ENCODE data around the gene MLEC. TPM values are rescaled to one million over a fixed set of nuclear protein-coding genes. Genes with fewer than 3 reads are reported as not detected.

The MLEC gene
- total and polyA plus RNA-seq, 2 of the 13 experiments (the other 11 are each of a cell fraction or from before 2014, with no cell fraction given), result 49.8 to 156 TPM

GRCh38 chr12:120725659-120726509, 38.9 kb downstream of the MLEC start, which contains the start of gene ACADS (continued):
- TF ChIP-seq SP2 (CRISPR knock-in tag; IDR thresholded peaks at IDR 0.05), result no peak
- no peak for TF ChIP-seq PBX2 (CRISPR knock-in tag; IDR thresholded peaks at IDR 0.05)
- TF ChIP-seq, protein P1, sequence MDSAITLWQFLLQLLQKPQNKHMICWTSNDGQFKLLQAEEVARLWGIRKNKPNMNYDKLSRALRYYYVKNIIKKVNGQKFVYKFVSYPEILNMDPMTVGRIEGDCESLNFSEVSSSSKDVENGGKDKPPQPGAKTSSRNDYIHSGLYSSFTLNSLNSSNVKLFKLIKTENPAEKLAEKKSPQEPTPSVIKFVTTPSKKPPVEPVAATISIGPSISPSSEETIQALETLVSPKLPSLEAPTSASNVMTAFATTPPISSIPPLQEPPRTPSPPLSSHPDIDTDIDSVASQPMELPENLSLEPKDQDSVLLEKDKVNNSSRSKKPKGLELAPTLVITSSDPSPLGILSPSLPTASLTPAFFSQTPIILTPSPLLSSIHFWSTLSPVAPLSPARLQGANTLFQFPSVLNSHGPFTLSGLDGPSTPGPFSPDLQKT (CRISPR knock-in tag; IDR thresholded peaks at IDR 0.05; ENCODE audit: borderline replicate concordance), result no peak
- TF ChIP-seq FOXA3 (CRISPR knock-in tag; IDR thresholded peaks at IDR 0.05), result peak; percentile 27; the same call in 1 of the 2 replicates
- TF ChIP-seq, protein P2, sequence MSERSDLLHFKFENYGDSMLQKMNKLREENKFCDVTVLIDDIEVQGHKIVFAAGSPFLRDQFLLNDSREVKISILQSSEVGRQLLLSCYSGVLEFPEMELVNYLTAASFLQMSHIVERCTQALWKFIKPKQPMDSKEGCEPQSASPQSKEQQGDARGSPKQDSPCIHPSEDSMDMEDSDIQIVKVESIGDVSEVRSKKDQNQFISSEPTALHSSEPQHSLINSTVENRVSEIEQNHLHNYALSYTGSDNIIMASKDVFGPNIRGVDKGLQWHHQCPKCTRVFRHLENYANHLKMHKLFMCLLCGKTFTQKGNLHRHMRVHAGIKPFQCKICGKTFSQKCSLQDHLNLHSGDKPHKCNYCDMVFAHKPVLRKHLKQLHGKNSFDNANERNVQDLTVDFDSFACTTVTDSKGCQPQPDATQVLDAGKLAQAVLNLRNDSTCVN (CRISPR knock-in tag; IDR thresholded peaks at IDR 0.05; ENCODE audit: borderline replicate concordance), result 0 out of 2 replicates have a peak, but pooled peaks have one; percentile 36
- TF ChIP-seq, protein P3, sequence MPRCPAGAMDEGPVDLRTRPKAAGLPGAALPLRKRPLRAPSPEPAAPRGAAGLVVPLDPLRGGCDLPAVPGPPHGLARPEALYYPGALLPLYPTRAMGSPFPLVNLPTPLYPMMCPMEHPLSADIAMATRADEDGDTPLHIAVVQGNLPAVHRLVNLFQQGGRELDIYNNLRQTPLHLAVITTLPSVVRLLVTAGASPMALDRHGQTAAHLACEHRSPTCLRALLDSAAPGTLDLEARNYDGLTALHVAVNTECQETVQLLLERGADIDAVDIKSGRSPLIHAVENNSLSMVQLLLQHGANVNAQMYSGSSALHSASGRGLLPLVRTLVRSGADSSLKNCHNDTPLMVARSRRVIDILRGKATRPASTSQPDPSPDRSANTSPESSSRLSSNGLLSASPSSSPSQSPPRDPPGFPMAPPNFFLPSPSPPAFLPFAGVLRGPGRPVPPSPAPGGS (CRISPR knock-in tag; IDR thresholded peaks at IDR 0.05), result no peak; the same call in none of the 2 replicates
- TF ChIP-seq, protein P4, sequence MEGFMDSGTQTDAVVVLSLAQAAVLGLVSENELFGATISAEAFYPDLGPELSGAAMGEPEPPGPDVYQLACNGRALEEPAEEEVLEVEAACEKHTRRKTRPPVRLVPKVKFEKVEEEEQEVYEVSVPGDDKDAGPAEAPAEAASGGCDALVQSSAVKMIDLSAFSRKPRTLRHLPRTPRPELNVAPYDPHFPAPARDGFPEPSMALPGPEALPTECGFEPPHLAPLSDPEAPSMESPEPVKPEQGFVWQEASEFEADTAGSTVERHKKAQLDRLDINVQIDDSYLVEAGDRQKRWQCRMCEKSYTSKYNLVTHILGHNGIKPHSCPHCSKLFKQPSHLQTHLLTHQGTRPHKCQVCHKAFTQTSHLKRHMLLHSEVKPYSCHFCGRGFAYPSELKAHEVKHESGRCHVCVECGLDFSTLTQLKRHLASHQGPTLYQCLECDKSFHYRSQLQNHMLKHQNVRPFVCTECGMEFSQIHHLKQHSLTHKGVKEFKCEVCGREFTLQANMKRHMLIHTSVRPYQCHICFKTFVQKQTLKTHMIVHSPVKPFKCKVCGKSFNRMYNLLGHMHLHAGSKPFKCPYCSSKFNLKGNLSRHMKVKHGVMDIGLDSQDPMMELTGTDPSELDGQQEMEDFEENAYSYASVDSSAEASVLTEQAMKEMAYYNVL (CRISPR knock-in tag; IDR thresholded peaks at IDR 0.05; ENCODE audit: borderline replicate concordance), result 0 out of 2 replicates have a peak, but pooled peaks have one; percentile 11
- no peak for TF ChIP-seq ZNF800 (CRISPR knock-in tag; IDR thresholded peaks at IDR 0.05)
- TF ChIP-seq ZZZ3 (CRISPR knock-in tag; IDR thresholded peaks at IDR 0.05; ENCODE audit: borderline replicate concordance), result no peak
- TF ChIP-seq, protein P5, sequence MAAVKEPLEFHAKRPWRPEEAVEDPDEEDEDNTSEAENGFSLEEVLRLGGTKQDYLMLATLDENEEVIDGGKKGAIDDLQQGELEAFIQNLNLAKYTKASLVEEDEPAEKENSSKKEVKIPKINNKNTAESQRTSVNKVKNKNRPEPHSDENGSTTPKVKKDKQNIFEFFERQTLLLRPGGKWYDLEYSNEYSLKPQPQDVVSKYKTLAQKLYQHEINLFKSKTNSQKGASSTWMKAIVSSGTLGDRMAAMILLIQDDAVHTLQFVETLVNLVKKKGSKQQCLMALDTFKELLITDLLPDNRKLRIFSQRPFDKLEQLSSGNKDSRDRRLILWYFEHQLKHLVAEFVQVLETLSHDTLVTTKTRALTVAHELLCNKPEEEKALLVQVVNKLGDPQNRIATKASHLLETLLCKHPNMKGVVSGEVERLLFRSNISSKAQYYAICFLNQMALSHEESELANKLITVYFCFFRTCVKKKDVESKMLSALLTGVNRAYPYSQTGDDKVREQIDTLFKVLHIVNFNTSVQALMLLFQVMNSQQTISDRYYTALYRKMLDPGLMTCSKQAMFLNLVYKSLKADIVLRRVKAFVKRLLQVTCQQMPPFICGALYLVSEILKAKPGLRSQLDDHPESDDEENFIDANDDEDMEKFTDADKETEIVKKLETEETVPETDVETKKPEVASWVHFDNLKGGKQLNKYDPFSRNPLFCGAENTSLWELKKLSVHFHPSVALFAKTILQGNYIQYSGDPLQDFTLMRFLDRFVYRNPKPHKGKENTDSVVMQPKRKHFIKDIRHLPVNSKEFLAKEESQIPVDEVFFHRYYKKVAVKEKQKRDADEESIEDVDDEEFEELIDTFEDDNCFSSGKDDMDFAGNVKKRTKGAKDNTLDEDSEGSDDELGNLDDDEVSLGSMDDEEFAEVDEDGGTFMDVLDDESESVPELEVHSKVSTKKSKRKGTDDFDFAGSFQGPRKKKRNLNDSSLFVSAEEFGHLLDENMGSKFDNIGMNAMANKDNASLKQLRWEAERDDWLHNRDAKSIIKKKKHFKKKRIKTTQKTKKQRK (IDR thresholded peaks at IDR 0.05; ENCODE audit: low read length), result no peak
- peak; percentile 31; the same call in 1 of the 2 replicates for TF ChIP-seq FOXO1 (CRISPR knock-in tag; IDR thresholded peaks at IDR 0.05)
- peak; percentile 68 for TF ChIP-seq SPEN (CRISPR knock-in tag; IDR thresholded peaks at IDR 0.05; ENCODE audit: low read depth)
- TF ChIP-seq KLF11 (CRISPR knock-in tag; IDR thresholded peaks at IDR 0.05), result no peak
- no peak for TF ChIP-seq RFX5 (IDR thresholded peaks at IDR 0.05; ENCODE audit: low read depth, low read length)
- TF ChIP-seq CAMTA2 (CRISPR knock-in tag; IDR thresholded peaks at IDR 0.05; ENCODE audit: borderline replicate concordance), result no peak
